Measurements from ENCODE around the gene KCTD20. TPM values are rescaled to one million over a fixed set of nuclear protein-coding genes. Genes with fewer than 3 reads are reported as not detected.

The KCTD20 gene
- 36.6 and 37.1 TPM in 2 replicates for total RNA-seq

GRCh38 chr6:36442671-36443470 is at the start of gene KCTD20, which contains the start of gene PXT1:
Gene KCTD20 (plus strand): TSS chr6:36443000. CDS start chr6:36470098, 27,098 bp downstream.
Gene PXT1 (minus strand): TSS chr6:36442854. CDS start chr6:36426082, 16,772 bp downstream.

Other genes with a start within 250 kb of the KCTD20 start
- gene BRPF3, start 246.3 kb upstream of the KCTD20 start, total RNA-seq, result 12.5 and 17.4 TPM in 2 replicates
- not detected in 2 replicates for gene PNPLA1, start 172.9 kb upstream of the KCTD20 start, total RNA-seq
- gene BNIP5, start 106.1 kb upstream of the KCTD20 start, total RNA-seq, result not detected in 2 replicates
- 0.54 and 1.6 TPM in 2 replicates for gene ETV7, start 55.3 kb upstream of the KCTD20 start, total RNA-seq
- gene PXT1, start 146 bp upstream of the KCTD20 start, total RNA-seq, result not detected in 2 replicates
- 15.8 and 19.8 TPM in 2 replicates for gene STK38, start 104.5 kb downstream of the KCTD20 start, total RNA-seq
- 78.6 and 151 TPM in 2 replicates for gene SRSF3, start 151.4 kb downstream of the KCTD20 start, total RNA-seq
- 290 and 302 TPM in 2 replicates for gene CDKN1A, start 235.7 kb downstream of the KCTD20 start, total RNA-seq

Data from cardiac ventricle fibroblast (primary cell).